Lower leg skin (tissue), 4 donors: ENCODE data around the gene OSBP2. TPM values are rescaled to one million over a fixed set of nuclear protein-coding genes. Genes with fewer than 3 reads are reported as not detected.

Experiments used
- DNase-seq, 2 donors: peaks; one replicate each; pipeline ENCODE4 v3.0.0-alpha.2; 2019; ENCODE audit warnings: low spot score in 2 of 2
- H3K4me3 ChIP-seq: fragments of 200-600 bp; sonication (generic); 2 replicates; pipeline ENCODE4 v1.5.1; 2017; ENCODE audit warnings: mild to moderate bottlenecking, low read depth; ENCODE audit not compliant: poor library complexity, severe bottlenecking
- CTCF ChIP-seq, 3 donors: fragments of 450-650 bp; IDR thresholded peaks; one replicate each; pipeline ENCODE4 v1.5.1; 2016; ENCODE audit warnings: antibody characterized with exemption in 3 of 3, mild to moderate bottlenecking in 3 of 3, moderate library complexity in 2 of 3
- POLR2A ChIP-seq, 2 donors: fragments of 450-650 bp; IDR thresholded peaks; one replicate each; pipeline ENCODE4 v1.6.1; 2016 to 2017; ENCODE audit warnings: antibody characterized with exemption in 2 of 2, mild to moderate bottlenecking in 1 of 2, moderate library complexity in 1 of 2
- WGBS, 2 donors: methylation state at CpG; one replicate each; pipeline ENCODE4 v1.1.5; 2018; 5-methylcytosine and 5-hydroxymethylcytosine counted together
- intact Hi-C: fragments of 100-400 bp; cut with DNase I; formaldehyde crosslinking; loops from one replicate; pipeline ENCODE4 v1.15.0; 2023; ENCODE audit warnings: low total_unique reads
- total RNA-seq, 4 donors: library from RNA; depleted of rRNA; stranded (reverse); fragments of >200 nt; gene quantifications; one replicate each; pipeline ENCODE4 v1.1.0, GENCODE V29; 2016

OSBP2 gene
- total RNA-seq, 4 donors from 2014 or later: 7.2 to 13.3 (median 10.0) TPM

GRCh38 chr22:30861688-30862552 is 167.2 kb downstream of the OSBP2 start:
- intact Hi-C loops: no loop called here
- DNase-seq: peak in 1 of 2 donors; percentile 59
- H3K4me3 ChIP-seq: no peak overlapping the region
- TF ChIP-seq POLR2A (IDR thresholded peaks at IDR 0.05): no peak
- TF ChIP-seq CTCF (IDR thresholded peaks at IDR 0.05): no peak
- WGBS, 2 donors: 70 to 81% methylated on average over 16 of the region's 16 CpGs

- TF ChIP-seq CTCF (IDR thresholded peaks at IDR 0.05): no peak
- no peak for TF ChIP-seq POLR2A (IDR thresholded peaks at IDR 0.05)
Measured at GRCh38 chr22:30863081-30863833, 168.6 kb downstream of the OSBP2 start.

GRCh38 chr22:30864441-30865420 is 170.1 kb downstream of the OSBP2 start:
- DNase-seq: peak in 1 of 2 donors; percentile 79
- TF ChIP-seq CTCF (IDR thresholded peaks at IDR 0.05) (no peak), POLR2A (IDR thresholded peaks at IDR 0.05) (no peak)
- 95 to 96% methylated on average over 17 of the region's 17 CpGs for WGBS, 2 donors
- intact Hi-C loops: no loop called here
- H3K4me3 ChIP-seq: no peak overlapping the region

More at GRCh38 chr22:30863081-30863833, 168.6 kb downstream of the OSBP2 start:
- 62 to 63% methylated on average over 19 of the region's 19 CpGs for WGBS, 2 donors
- peak in 1 of 2 donors; percentile 76 for DNase-seq
- intact Hi-C loops: no loop called here
- H3K4me3 ChIP-seq: no peak overlapping the region

GRCh38 chr22:30865656-30866055 is 171.0 kb downstream of the OSBP2 start:
- peak in 1 of 2 donors; percentile 76 for DNase-seq
- TF ChIP-seq POLR2A (IDR thresholded peaks at IDR 0.05) (no peak), CTCF (IDR thresholded peaks at IDR 0.05) (no peak)
- 94% methylated on average over 11 of the region's 11 CpGs for WGBS, 2 donors
- intact Hi-C loops: no loop called here
- H3K4me3 ChIP-seq: no peak overlapping the region

- intact Hi-C loops: no loop called here
- peak in 1 of 2 donors; percentile 72 for DNase-seq
- WGBS, 2 donors: 80 to 91% methylated on average over 8 of the region's 8 CpGs
- no peak for TF ChIP-seq POLR2A (IDR thresholded peaks at IDR 0.05)
- H3K4me3 ChIP-seq: no peak overlapping the region
Measured at GRCh38 chr22:30866216-30866615, 171.5 kb downstream of the OSBP2 start.
